ENCODE data around the gene FNBP1L.

The FNBP1L gene

DNA sequence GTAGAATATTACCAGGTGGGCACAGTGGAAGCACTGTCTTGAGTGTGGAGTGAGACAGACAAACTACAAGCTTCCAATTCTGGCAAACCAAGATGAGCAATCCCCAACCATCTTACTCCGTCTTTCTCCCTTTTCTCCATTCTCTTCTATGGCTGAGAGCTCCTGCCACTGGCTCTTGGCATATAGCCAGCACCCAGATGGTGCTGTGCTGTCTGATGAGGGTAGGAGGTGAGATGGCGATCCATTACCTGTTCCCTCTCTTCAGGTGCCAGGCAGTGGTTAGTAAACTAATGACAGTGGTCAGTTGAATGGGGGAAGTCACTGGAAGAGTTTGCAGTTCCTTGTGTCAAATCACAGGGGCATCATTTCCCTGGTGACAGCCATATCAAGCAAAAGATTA lies 108.4 kb downstream of the FNBP1L start:
- H3K27ac ChIP-seq, result peak overlapping the region in 2 of 21 experiments; percentile 13 to 47
- H3K4me3 ChIP-seq, result no peak overlapping the region

DNA sequence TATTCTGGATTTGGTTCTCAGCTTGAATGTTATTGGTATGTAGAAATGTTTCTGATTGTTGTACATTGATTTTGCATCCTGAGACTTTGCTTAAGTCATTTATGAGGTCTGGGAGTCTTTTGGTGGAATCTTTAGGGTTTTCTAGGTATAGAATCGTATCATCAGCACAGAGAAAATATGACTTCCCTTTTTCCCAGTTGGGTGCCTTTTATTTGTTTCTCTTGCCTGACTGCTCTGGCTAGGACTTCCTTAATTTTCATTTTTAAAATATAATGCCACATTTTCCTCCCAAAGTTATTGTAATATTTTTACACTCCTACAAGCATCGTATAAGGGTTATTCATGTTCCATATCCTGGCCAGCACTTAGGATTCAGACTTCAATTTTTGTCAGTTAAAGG lies 111.1 kb downstream of the FNBP1L start:
- Histone ChIP-seq H3K27ac (no peak overlapping the region), H3K4me3 (no peak overlapping the region)

DNA sequence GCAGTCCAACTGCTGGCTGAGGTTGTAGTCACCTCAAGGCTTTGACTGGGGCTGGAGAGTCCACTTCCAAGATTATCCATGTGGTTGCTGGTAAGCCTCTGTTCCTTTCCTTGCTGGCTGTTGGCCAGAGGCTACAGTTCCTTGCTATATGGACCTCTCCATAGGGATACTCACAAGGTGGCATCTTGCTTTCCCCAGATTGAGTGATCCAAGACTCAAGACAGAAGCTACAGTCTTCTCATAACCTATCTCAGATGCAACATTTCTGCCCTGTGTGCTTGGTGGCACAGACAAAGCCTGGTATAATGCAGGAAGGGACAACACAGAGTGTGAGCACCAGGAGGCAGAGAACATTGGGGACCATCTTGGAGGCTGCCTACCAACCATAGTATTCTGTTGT lies 111.8 kb downstream of the FNBP1L start:
- no peak overlapping the region for H3K27ac ChIP-seq
- no peak overlapping the region for H3K4me3 ChIP-seq

DNA sequence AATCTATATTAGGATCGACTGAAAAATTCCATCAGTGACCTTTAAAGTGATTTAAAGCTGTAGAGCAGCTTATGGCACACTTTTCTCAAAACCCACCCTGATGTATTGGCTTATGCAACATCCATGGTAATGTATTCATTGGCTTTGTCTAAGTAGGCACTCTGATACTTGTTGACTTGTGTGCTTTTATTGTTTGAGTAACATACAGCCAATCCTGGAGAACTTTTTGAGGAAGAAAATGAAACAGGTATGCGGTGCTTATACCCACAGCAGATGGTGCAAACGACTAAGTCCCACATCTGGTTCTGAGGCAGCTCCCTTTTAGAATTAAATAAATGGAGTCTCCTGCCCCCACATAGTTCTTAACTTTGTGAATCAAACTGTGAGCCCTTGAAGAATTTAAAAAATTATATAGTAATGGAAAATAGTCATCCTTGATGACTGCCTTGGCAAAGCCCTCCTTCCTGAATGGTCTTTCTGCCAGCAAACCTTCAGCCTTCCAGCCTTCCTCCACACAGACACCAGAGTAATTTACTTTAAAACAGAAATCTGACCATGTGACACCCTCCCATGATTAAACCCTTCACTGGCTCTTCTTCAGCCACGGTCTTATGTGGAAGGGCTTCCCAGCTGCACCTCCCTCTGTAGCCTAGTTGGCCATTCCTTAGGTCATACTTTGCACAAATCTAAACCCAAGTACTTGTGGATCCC lies 117.7 kb downstream of the FNBP1L start:
- Histone ChIP-seq H3K27ac (peak overlapping the region in 10 of 21 experiments; percentile 35 to 72 (median 59)), H3K4me3 (no peak overlapping the region)

DNA sequence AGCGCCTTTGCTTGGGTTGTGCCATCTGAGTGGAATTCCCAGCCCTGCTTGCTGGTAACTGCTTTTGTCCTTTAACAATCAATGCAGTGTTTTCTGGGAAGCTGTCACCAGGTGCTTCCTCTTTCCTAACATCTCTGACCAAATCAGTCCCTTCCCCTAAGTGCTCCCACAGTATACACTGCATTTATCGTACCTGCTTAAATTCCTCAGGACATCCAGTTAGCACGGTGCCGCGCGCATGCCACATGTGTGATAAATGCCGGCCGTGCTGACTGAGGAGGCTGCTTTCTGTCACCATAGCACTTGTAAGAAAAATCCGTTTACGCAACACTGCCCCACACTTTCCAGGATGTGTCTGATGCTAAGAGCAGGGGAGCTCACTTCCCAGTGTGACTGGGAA lies 118.3 kb downstream of the FNBP1L start:
- Histone ChIP-seq H3K4me3 (no peak overlapping the region), H3K27ac (peak overlapping the region in 11 of 21 experiments; percentile 35 to 72 (median 59))

DNA sequence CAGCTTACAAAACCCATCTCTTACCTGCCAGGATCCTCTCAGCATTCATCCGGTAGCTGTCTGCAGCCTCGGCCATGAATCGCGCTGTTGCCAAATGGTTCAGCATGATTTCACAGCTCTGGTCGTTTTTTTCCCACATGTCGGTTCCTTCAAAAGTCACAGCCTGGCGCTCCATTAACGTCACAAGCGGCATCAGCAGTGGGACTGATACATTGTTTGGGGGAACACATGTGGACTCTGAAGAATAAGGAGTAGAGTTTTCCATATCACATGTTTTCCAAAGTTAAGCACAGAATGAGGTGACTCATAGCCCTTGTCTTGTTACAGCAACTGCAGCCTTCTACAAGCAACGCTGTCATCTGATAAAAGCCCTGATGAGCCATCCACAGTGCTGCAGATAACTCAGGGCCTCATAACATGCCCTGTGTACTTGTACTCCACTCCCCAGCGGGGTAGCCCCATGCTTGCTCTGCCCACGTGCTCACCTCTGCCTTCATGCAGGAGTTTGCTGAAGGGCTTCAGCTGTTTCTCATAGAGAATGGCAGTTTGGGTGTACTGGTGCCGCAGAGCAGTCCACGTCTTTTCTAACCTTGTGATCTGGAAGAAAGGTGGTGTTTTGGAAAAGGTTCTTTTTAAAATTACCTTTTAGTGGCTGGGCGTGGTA lies 119.5 kb downstream of the FNBP1L start:
- Histone ChIP-seq H3K27ac (peak overlapping the region in 17 of 21 experiments; percentile 13 to 73 (median 59)), H3K4me3 (no peak overlapping the region)

DNA sequence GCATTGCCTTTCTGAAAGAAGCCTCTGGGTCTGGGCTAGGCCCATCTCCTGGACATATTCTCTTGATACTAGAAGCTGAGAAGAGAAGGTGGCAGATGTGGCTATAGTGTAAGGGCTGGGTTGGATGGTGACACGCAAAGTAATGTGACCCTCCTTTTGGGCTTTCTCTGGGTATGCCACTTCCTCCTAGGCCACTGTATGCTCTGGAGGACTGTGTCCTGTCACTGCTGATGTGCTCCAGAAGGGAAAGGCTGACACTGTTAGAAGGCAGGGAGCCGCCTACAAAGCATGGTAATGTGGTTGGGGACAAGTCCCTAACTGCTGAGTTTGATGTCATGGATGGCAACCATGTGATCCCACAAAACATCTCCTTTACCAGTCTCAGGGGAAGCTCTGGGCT lies 121.6 kb downstream of the FNBP1L start:
- Histone ChIP-seq H3K4me3 (no peak overlapping the region), H3K27ac (peak overlapping the region in 2 of 21 experiments; percentile 24 to 46)

DNA sequence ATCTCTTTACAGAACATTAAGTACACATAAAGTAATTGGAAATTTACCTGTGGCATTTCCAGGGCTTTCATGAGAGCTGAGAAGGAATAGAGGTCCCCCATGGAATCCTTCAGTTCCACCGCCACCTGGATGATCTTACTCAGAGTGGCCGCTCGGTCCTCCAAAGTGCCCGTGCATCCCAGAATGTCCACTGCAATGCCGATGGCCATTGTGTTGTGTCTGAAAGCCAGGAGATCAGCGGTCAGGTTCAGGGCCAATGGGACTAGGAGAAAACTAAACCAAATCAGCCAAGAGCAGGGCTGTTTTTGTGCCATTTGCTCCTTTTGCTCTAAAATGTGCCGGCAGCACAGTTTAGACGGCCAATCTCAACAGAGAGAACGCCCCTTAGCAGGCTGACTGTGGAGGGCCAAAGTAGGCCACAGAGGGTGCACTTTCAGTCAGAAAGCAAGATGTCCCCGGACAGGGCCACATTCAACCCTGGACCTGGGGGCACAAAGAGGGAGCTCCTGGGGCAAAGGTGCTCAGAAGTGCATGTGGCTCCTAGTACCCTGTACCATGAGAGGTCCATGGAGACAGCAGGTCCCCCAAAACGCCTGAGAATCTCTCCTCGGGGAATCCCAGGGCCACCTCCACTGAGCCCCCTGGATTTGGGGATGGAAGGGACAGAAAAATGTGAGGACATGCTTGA lies 123.8 kb downstream of the FNBP1L start:
- Histone ChIP-seq H3K27ac (no peak overlapping the region), H3K4me3 (no peak overlapping the region)

DNA sequence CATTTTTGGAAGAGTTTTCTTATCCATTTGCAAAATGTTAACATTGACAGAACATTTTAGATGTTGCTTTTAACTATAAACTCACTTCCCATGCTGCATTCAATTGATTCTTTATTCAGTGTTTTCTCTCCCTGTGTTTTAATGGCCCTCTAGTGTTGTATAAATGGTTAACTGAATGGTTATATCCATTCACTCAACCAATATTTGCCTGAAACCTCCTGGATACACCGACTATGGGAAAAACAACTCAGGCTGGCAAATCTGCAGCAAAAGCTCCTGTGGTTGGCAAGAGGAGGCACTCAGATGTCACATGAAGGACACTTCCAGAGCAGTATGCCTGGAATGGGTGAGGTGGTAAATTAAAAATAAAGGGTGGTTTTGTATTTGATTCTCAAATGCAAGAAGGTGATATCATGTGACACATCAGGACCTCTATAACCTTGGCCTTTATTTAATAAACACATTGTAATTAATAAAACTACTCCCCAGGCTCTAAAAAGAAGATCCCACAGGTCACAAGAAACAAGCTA lies 126.1 kb downstream of the FNBP1L start:
- Histone ChIP-seq H3K4me3 (no peak overlapping the region), H3K27ac (peak overlapping the region in 2 of 21 experiments; percentile 2 to 45)

DNA sequence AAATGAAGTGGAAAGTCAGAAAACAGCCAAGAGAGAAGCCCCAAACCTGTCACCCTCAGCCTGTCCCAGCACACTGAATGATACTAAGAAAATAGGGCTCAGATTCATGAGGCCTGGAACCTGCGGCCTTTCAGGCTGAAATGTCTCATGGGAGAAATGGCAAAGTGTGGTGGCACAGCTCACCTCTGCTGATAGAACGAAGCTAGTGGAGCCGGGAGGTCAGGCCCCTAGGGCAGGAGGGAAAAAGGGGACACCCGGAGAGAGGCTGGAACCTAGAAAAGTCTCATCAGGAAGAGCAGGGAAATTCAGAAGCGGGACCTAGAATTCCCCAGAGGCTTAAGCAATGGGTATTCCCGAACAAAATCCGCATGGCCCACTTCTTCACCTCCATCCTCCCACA lies 126.6 kb downstream of the FNBP1L start:
- H3K27ac ChIP-seq, result peak overlapping the region in 2 of 21 experiments; percentile 2 to 45
- no peak overlapping the region for H3K4me3 ChIP-seq

DNA sequence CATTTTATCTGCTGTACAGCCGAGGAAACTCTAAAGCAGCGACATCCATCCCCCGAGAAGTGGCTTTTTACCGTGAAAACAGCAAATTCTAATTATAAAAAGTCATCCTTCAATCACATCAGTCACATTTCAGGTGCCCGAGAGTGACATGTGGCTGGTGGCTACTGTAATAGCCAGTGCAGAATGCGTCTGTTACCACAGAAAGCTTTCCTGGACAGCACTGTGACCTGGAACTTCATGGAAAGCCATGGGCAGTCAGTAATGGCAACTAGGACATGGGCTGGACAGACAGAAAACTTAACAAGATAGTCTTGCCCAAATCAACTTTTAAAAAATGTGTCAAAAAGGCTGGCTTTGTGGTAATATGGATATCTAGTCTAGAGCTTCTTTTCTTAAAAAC lies 127.1 kb downstream of the FNBP1L start:
- Histone ChIP-seq H3K4me3 (no peak overlapping the region), H3K27ac (peak overlapping the region in 1 of 21 experiments; percentile 2)

DNA sequence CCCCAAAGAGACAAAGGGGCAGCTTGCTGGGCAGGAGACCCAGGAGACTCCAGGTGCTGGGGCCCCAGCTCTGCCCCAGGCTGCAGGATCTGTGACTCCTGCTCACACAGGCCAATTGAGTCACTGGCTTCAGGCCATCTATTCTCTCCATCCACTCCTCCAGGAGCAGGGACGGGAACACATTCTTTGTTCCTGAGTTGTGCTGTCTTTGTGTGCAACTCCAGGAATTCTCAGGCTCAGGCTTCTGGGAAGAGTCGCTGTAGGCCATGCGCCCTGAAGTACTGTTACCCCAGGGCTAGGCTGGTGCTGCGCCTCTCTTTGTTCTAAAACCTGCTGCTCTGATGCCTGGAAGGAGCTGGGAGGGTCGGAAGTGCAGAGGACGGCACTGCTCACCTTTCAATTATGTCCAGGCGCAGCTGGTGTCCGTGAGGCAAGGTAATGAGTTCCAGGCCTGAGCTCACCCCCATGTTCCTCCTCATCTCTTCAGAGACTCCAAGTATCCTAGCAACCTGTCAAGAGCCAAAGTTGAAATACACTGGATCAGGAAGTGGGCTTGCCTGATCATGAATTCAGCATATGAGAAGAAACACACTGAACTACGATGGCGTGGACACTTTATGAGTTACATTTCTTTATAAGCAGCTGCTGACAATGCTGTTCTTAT lies 127.8 kb downstream of the FNBP1L start:
- Histone ChIP-seq H3K4me3 (no peak overlapping the region), H3K27ac (peak overlapping the region in 5 of 21 experiments; percentile 8 to 48 (median 14))

DNA sequence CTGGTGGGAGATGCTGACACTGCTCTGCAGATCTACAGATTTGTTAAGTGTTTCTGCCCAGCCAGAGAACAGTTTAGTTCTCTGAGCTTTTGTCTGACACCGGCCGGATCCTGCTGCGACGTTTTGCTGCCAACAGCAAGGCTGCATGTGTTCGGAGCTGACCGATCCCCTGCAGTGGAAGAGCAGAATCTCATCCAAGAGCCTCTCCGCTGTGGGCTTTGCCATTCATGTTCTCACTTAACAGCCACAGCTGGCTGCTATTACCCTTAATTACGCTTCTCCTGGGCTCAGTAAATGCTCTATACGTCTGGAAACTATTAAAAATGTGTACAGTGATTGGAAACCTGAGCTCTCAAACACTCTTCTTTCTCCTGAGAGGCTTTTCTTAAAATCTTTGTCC lies 128.4 kb downstream of the FNBP1L start:
- Histone ChIP-seq H3K27ac (peak overlapping the region in 6 of 21 experiments; percentile 8 to 48 (median 31)), H3K4me3 (no peak overlapping the region)

DNA sequence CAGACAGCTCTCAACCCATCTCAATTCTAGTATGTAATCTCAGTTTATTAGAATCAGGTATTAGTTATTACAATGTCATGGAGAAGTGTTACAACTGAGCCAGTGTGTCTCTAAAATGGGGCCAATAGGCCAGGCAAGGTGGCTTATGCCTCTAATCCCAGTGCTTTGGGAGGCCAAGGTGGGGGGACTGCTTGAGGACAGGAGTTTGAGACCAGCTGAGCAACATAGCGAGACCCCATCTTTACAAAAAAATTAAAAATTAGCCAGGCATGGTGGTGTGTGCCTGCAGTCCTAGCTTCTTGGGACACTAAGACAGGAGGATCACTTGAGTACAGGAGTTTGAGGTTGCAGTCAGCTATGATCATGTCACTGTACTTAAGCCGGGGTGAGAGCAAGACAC lies 128.8 kb downstream of the FNBP1L start:
- Histone ChIP-seq H3K27ac (peak overlapping the region in 4 of 21 experiments; percentile 14 to 47 (median 31)), H3K4me3 (no peak overlapping the region)

DNA sequence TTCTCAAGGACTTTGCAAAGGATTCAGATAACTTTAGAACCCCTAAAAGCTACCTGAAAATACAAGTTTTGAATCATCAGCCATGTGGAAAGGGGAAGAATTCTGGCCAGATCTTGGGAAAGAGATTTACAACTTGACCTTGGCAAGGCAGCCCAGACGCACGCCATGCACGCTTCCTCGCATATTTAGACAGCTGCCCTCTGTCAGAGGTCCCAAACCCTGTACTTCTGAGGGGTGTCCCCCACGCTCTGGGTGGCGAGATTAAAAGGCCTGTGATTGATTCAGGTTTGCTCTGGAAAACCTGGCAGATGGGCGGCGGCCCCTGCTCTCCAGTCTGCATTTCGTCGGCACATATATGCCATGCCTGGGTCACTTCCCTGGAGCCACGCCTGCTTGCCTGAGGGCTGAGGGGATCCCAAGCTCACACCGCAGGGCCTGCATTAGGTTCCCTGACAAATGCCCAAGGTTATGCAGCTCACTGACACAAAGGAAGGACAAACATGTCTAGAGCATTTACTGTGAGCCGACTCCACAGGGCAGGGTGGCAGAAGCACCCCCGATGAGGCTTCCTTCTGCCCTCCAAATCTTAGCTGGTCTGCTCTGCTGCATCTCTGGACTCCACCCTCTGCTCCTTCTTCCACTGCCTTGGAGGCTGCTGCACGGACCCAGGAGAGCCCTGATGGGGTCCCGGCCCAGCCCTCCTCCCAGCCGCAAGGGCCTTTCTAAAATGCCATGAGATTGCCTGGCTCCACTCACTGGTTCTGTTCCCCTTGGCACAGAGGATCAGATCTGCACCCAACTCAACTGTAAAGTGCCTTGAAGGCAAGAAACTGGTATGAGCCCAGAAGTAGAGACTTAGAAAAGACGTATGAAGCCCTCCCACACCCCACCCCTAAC lies 129.9 kb downstream of the FNBP1L start:
- H3K27ac ChIP-seq, result peak overlapping the region in 1 of 21 experiments; percentile 32

DNA sequence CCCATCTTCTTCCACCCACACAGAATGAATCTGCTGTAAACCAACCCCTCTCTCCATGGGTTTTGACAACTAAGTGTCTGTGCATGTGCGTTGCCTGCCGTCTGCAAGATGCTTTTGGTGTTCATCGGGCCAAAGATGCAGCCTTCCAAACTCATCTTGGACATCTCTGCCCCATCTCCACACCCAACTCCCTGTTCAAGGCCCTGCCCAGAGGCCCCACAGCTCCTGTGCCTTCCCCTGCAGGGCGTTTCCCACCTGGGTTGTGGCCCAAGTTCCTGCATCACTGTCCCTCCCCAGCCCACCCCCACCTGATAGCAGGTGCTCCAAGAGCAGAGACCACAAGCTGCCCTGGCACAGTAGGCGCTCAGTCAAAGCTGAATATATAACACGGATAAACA lies 130.5 kb downstream of the FNBP1L start:
- peak overlapping the region in 3 of 21 experiments; percentile 22 to 66 (median 32) for H3K27ac ChIP-seq
- H3K4me3 ChIP-seq, result no peak overlapping the region

More for the DNA sequence above, 129.9 kb downstream of the FNBP1L start:
- H3K4me3 ChIP-seq, result no peak overlapping the region

DNA sequence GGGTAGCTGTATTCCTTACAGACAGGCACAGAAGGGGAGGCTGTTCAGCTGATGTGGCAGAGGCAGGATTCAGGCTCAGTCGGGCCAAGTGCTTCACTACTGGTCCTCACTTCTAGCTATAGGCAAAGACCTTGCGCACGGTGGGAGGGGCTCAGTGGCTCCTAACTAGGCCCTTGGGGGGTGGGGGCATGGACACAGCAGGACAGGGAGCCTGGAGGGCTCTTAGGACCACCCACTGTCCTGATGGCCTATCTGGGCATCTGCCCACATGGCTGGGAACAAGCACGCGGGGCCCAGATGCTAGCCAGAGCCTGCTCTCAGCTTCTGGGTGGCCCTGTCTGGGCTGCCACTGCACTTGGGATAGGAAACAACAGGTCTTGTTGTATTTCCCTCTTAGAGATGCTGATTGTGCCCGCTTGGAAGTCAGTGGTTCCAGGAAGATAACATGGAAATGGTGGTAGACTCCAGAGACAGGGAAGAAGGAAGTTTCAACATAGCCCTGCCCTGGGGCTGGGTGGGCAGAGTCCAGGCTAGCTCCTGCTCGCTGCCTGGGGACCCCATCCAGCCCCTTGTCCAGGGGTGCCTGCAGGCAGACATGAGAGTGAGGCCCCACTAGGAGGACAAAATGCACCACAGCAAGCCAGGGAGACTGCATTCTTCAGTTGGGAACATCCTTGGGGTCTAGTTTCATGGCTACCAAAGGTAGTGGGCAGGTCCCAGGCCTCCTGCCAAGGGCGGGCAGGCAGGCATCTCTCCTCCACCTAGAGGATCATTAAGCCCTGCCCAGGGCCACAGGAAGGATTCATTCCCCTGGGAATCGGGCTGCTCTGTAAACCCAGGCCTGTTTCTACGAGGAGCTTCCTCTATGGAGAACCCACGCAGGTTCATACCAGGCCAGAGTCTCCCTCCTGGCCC lies 131.2 kb downstream of the FNBP1L start:
- H3K27ac ChIP-seq, result peak overlapping the region in 13 of 21 experiments; percentile 9 to 69 (median 49)
- H3K4me3 ChIP-seq, result no peak overlapping the region

DNA sequence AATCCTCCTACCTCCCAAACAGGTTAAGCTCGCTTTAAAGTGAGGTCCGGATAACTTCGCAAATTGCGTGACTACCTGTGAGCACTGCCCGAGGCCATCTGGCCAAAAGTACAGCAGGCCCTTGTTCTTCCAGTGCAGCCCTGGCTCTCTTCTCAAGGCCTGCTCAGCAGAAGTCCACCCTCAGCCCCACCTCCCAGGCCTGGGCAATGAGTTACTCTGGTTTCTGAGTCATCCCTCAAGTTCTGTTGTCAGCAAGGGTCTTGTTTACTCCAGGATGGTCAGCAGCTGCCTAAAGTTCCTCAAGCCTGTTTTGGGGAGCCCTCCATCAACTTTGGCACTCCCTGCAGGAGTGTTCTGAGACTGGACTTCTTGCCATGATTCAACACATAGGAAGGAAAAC lies 132.0 kb downstream of the FNBP1L start:
- H3K4me3 ChIP-seq, result no peak overlapping the region
- H3K27ac ChIP-seq, result peak overlapping the region in 12 of 21 experiments; percentile 9 to 69 (median 50)
